HepG2 (cell line): ENCODE data around the gene IQUB. TPM values are rescaled to one million over a fixed set of nuclear protein-coding genes. Genes with fewer than 3 reads are reported as not detected.

Source experiments
- ATAC-seq: fragments of 200-7000 bp; cut with Tn5 transposase; 3 replicates; pipeline ENCODE4 v1.9.1; 2020; ENCODE audit warnings: mild to moderate bottlenecking, moderate library complexity
- BruUV-seq: library from RNA; stranded (reverse); fragments of 400-500 nt; replicated peaks from 2 replicates; lab custom pipeline; 2021; lab: Mats Ljungman, UMichigan
- CTCF ChIA-PET: fragments of 300-600 bp; formaldehyde crosslinking; extraction: SDS; loops from one replicate; lab custom pipeline; 2021; ENCODE audit warnings: low total read pairs, inconsistent platforms, low intra/inter-chr PET ratio; lab: Yijun Ruan, JAX
- POLR2A ChIA-PET: fragments of 350-600 bp; sonication (Branson Sonifier 250); formaldehyde crosslinking; loops from one replicate; lab custom pipeline; 2020; ENCODE audit warnings: antibody characterized with exemption, inconsistent platforms; lab: Yijun Ruan, JAX
- DNase-seq: peaks from one replicate; pipeline ENCODE4 v3.0.0-alpha.2; 2015; ENCODE audit warnings: low spot score
- FAIRE-seq: peaks from 3 replicates; lab custom pipeline; 2011; peaks lifted over from hg19 to GRCh38; lab: Jason Lieb, UNC
- H2AFZ ChIP-seq: one replicate; pipeline ENCODE4 v1.6.1; 2011; ENCODE audit warnings: low read length, inconsistent platforms
- H3K27ac ChIP-seq: fragments of 300-600 bp; 3 replicates; pipeline ENCODE4 v1.8.0; 2011; ENCODE audit warnings: mixed run types, mild to moderate bottlenecking, mixed read lengths, low read length, inconsistent platforms; ENCODE audit not compliant: insufficient read depth; ENCODE audit errors: extremely low read length
- H3K27me3 ChIP-seq, 2 experiments: fragments of 200-600 bp in 1 of 2; 2 replicates in 1 of 2; 3 replicates in 1 of 2; pipeline versions ENCODE4 v1.6.0 to v1.8.0; 2011; ENCODE audit warnings: low read length in 2 of 2, mild to moderate bottlenecking in 2 of 2, moderate library complexity in 2 of 2, inconsistent platforms in 1 of 2; ENCODE audit not compliant: insufficient read depth in 2 of 2, control insufficient read depth in 1 of 2
- H3K36me3 ChIP-seq, 2 experiments: fragments of 200-600 bp in 1 of 2; replicated peaks in 1 of 2; 2 replicates in 1 of 2; 3 replicates in 1 of 2; pipeline versions ENCODE4 v1.5.1 to v1.8.0; 2011; ENCODE audit warnings: low read length in 2 of 2, inconsistent platforms in 1 of 2; ENCODE audit not compliant: insufficient read depth in 2 of 2, control insufficient read depth in 1 of 2
- H3K4me1 ChIP-seq: 2 replicates; pipeline ENCODE4 v1.5.1; 2012; ENCODE audit warnings: low read length, inconsistent platforms; ENCODE audit not compliant: insufficient read depth
- H3K4me2 ChIP-seq: 2 replicates; pipeline ENCODE4 v1.6.0; 2011; ENCODE audit warnings: low read depth, low read length, inconsistent platforms
- H3K4me3 ChIP-seq, 3 experiments: fragments of 200-600 bp in 1 of 3; sonication (generic), shearing (Covaris generic) in 1 of 3; replicated peaks in 1 of 3; 2 replicates each; pipeline ENCODE4 v1.5.1; 2011 to 2016; ENCODE audit warnings: low read length in 3 of 3, inconsistent platforms in 2 of 3, low read depth in 2 of 3, mild to moderate bottlenecking in 2 of 3, control low read depth in 1 of 3, mixed read lengths in 1 of 3; ENCODE audit not compliant: insufficient read depth in 1 of 3
- H3K79me2 ChIP-seq: one replicate; pipeline ENCODE4 v1.6.1; 2011; ENCODE audit warnings: low read length, inconsistent platforms; ENCODE audit not compliant: insufficient read depth
- H3K9ac ChIP-seq: 2 replicates; pipeline ENCODE4 v1.6.0; 2011; ENCODE audit warnings: mild to moderate bottlenecking, low read depth, low read length, inconsistent platforms; ENCODE audit not compliant: insufficient read depth
- H3K9me3 ChIP-seq: 2 replicates; pipeline ENCODE4 v1.5.1; 2012; ENCODE audit warnings: mild to moderate bottlenecking, low read length
- H4K20me1 ChIP-seq: 2 replicates; pipeline ENCODE4 v1.6.0; 2011; ENCODE audit warnings: inconsistent platforms, mild to moderate bottlenecking, low read length, moderate library complexity; ENCODE audit not compliant: insufficient read depth
- CCAR2 ChIP-seq: fragments of 200-400 bp; formaldehyde crosslinking; optimal IDR thresholded peaks from 2 replicates; pipeline ENCODE3; 2018; ENCODE audit warnings: low read depth, mild to moderate bottlenecking, low read length, moderate library complexity
- ESRRA ChIP-seq: sonication (generic); formaldehyde crosslinking; IDR thresholded peaks from 2 replicates; pipeline ENCODE4 v1.5.1; 2020; ENCODE audit warnings: mild to moderate bottlenecking, low read depth, missing genetic modification reagents
- FOSL2 ChIP-seq: sonication (generic); formaldehyde crosslinking; IDR thresholded peaks from 2 replicates; pipeline ENCODE4 v1.4.0; 2020; ENCODE audit warnings: missing genetic modification reagents
- MATR3 ChIP-seq: sonication (generic); formaldehyde crosslinking; IDR thresholded peaks from 2 replicates; pipeline ENCODE4 v1.4.0; 2020; ENCODE audit warnings: missing genetic modification reagents
- NCOR1 ChIP-seq: fragments of 200-600 bp; sonication (generic); IDR thresholded peaks from 2 replicates; pipeline ENCODE4 v1.7.0; 2017; ENCODE audit warnings: antibody characterized with exemption, low read length, borderline replicate concordance
- RORA ChIP-seq: sonication (generic); formaldehyde crosslinking; IDR thresholded peaks from 2 replicates; pipeline ENCODE4 v1.5.0; 2020; ENCODE audit warnings: mild to moderate bottlenecking, missing genetic modification reagents, moderate library complexity
- SMARCC2 ChIP-seq: fragments of 450-650 bp; IDR thresholded peaks from 2 replicates; pipeline ENCODE4 v1.6.1; 2017; ENCODE audit warnings: antibody characterized with exemption, mild to moderate bottlenecking
- ZKSCAN5 ChIP-seq: sonication (generic); formaldehyde crosslinking; IDR thresholded peaks from 2 replicates; pipeline ENCODE4 v1.5.1; 2020; ENCODE audit warnings: mild to moderate bottlenecking, missing genetic modification reagents
- ZNF143 ChIP-seq: sonication (generic); formaldehyde crosslinking; IDR thresholded peaks from 2 replicates; pipeline ENCODE4 v1.4.0; 2020; ENCODE audit warnings: missing genetic modification reagents
- ZNF329 ChIP-seq: sonication (generic); formaldehyde crosslinking; IDR thresholded peaks from 2 replicates; pipeline ENCODE4 v1.9.0; 2021; ENCODE audit warnings: low read depth, mild to moderate bottlenecking, missing genetic modification reagents
- ZNF816 ChIP-seq: sonication (generic); formaldehyde crosslinking; IDR thresholded peaks from 2 replicates; pipeline ENCODE4 v1.8.0; 2022; ENCODE audit warnings: missing genetic modification reagents, mild to moderate bottlenecking, borderline replicate concordance
- WGBS: methylation state at CpG from one replicate; pipeline ENCODE4 v1.1.6; 2017; ENCODE audit warnings: low lambda C conversion rate; 5-methylcytosine and 5-hydroxymethylcytosine counted together
- in situ Hi-C: cut with HindIII; loops from 2 replicates; pipeline ENCODE4 v1.10.0; 2017; ENCODE audit warnings: low pct_unique_long_range_greater_than_20kb; ENCODE audit not compliant: extremely low pct_ligation_motif_present
- intact Hi-C: fragments of 100-400 bp; cut with micrococcal nuclease; formaldehyde crosslinking; loops from one replicate; pipeline ENCODE4 v1.10.0; 2022; ENCODE audit not compliant: unreplicated experiment
- polyA plus RNA-seq, 8 experiments: library from polyadenylated mRNA; depleted of rRNA in 3 of 8; stranded (reverse) in 7 of 8; unstranded in 1 of 8; fragments of >200 nt; fragmentation: Illumina TruSeq in 4 of 8; extraction: Trizol in 4 of 8; gene quantifications; 2 replicates each; pipeline versions ENCODE4 v1.2.1 to v1.2.3, GENCODE V29; 2011 to 2016; ENCODE audit warnings: low read depth in 4 of 8, missing spikeins in 1 of 8, mixed read lengths in 1 of 8; ENCODE audit not compliant: insufficient read depth in 1 of 8
- total RNA-seq, 5 experiments: library from RNA; depleted of rRNA; stranded (reverse); fragments of >200 nt; fragmentation: Illumina TruSeq; extraction: Trizol; gene quantifications; 2 replicates each; pipeline ENCODE4 v1.2.3, GENCODE V29; 2016; ENCODE audit warnings: low read depth in 1 of 5
- TF ChIP-seq, protein P1 (sequence below): sonication (generic); formaldehyde crosslinking; IDR thresholded peaks from 2 replicates; pipeline ENCODE4 v1.4.0; 2020; ENCODE audit warnings: mild to moderate bottlenecking, missing genetic modification reagents
- TF ChIP-seq, protein P2 (sequence below): conservative IDR thresholded peaks from 2 replicates; pipeline ENCODE4 v1.6.1; 2018; ENCODE audit warnings: missing genetic modification reagents
- TF ChIP-seq, protein P3 (sequence below): sonication (generic); formaldehyde crosslinking; conservative IDR thresholded peaks from 2 replicates; pipeline ENCODE4 v1.8.0; 2022; ENCODE audit warnings: missing genetic modification reagents

The IQUB gene
- total and polyA plus RNA-seq, 2 of the 13 experiments (the other 11 are each of a cell fraction or from before 2014, with no cell fraction given): 0.07 TPM; not detected in 1

DNA sequence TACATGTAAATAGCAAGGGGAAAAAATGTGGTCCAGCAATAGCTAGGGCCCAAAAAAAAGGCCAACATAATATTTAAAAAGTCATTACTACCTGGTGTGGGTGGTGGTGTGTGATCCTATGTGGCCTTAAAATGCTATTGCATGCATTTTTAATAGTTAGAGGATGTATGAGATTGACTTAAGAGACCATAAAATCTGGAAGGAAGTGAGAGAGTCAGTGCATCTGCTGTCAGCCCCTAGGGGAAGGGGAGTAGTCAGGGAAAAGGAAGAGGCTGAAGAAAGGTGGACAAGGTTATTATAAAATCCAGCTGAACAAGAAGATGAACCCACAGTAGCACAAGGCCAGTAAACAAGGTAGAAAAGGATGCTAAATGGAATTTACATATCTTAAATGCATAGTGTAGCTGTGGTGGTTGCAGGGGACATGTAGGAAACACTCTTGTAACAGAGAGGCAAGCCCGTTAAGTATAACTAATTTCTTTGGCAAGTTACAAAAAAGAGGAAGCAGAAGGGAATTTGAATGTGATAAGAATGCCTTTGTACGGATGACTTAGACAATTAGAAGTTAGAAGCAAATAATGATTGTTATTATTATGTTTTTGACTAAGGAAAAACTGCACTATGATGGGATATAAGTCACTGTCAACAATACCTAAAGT is 35.1 kb upstream of the IQUB start:
- in situ Hi-C loops: no loop called here
- H3K4me1 ChIP-seq: no peaks in the 10 kb centered on the region
- POLR2A ChIA-PET: no interaction called here
- ATAC-seq (no peak), FAIRE-seq (no peak), DNase-seq (no peak)
- H3K9me3 ChIP-seq: no peaks in the 10 kb centered on the region
- no peak overlapping the region for H3K9ac ChIP-seq
- H3K36me3 ChIP-seq: no peaks in the 10 kb centered on the region
- no peaks in the 10 kb centered on the region for H3K79me2 ChIP-seq
- CTCF ChIA-PET: no interaction called here
- H2AFZ ChIP-seq: no peak overlapping the region
- no peak overlapping the region for H3K4me3 ChIP-seq
- no peaks in the 10 kb centered on the region for H3K27me3 ChIP-seq
- H3K27ac ChIP-seq: no peak overlapping the region
- no peaks in the 10 kb centered on the region for H4K20me1 ChIP-seq
- no peak for TF ChIP-seq NCOR1
- no peak for TF ChIP-seq CCAR2
- no peak for TF ChIP-seq ZNF329 (CRISPR knock-in tag)
- TF ChIP-seq FOSL2 (CRISPR knock-in tag): no peak
- TF ChIP-seq, all 625 proteins: peak for 0
- no TSS peak for BruUV-seq
- WGBS: 0% methylated on average over 2 of the region's 2 CpGs
- no peak overlapping the region for H3K4me2 ChIP-seq
- intact Hi-C loops: no loop called here

DNA sequence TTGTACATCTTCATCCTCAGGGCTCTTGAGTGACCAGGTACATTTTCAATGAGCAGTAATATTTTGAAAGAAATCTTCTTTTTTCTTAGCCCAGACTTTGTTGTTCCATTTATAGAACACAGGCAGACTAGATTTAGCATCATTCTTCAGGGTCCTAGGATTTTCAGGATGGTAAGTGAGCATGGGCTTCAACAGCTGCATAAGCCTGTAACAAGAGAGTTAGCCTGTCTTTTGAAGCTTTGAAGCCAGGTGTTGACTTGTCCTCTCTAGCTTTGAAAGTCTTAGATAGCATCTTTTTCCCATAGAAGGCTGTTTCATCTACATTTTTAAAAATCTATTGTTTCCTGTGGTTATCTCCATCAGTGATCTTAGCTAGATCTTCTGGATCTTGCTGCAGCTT is 27.7 kb upstream of the IQUB start:
- H3K9ac ChIP-seq: no peak overlapping the region
- POLR2A ChIA-PET: no interaction called here
- no TSS peak for BruUV-seq
- in situ Hi-C loops: no loop called here
- H3K4me3 ChIP-seq: no peak overlapping the region
- H3K27ac ChIP-seq: no peak overlapping the region
- H4K20me1 ChIP-seq: no peaks in the 10 kb centered on the region
- H3K4me1 ChIP-seq: peaks cover 6% of the 10 kb centered on the region; the same call in 1 of the 2 replicates
- peaks cover 0 to 4% of the 10 kb centered on the region in 2 experiments; a peak in 1 of 5 replicates for H3K27me3 ChIP-seq
- ATAC-seq (no peak), FAIRE-seq (no peak), DNase-seq (no peak)
- no peak overlapping the region for H3K4me2 ChIP-seq
- peaks cover 5% of the 10 kb centered on the region for H3K79me2 ChIP-seq
- intact Hi-C loops: no loop called here
- no peak overlapping the region for H2AFZ ChIP-seq
- H3K36me3 ChIP-seq: no peaks in the 10 kb centered on the region
- CTCF ChIA-PET: no interaction called here
- H3K9me3 ChIP-seq: no peaks in the 10 kb centered on the region
- no peak for TF ChIP-seq ESRRA
- TF ChIP-seq, protein P1, sequence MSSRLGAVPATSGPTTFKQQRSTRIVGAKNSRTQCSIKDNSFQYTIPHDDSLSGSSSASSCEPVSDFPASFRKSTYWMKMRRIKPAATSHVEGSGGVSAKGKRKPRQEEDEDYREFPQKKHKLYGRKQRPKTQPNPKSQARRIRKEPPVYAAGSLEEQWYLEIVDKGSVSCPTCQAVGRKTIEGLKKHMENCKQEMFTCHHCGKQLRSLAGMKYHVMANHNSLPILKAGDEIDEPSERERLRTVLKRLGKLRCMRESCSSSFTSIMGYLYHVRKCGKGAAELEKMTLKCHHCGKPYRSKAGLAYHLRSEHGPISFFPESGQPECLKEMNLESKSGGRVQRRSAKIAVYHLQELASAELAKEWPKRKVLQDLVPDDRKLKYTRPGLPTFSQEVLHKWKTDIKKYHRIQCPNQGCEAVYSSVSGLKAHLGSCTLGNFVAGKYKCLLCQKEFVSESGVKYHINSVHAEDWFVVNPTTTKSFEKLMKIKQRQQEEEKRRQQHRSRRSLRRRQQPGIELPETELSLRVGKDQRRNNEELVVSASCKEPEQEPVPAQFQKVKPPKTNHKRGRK (CRISPR knock-in tag): no peak
- no peak for TF ChIP-seq SMARCC2
- TF ChIP-seq, protein P2, sequence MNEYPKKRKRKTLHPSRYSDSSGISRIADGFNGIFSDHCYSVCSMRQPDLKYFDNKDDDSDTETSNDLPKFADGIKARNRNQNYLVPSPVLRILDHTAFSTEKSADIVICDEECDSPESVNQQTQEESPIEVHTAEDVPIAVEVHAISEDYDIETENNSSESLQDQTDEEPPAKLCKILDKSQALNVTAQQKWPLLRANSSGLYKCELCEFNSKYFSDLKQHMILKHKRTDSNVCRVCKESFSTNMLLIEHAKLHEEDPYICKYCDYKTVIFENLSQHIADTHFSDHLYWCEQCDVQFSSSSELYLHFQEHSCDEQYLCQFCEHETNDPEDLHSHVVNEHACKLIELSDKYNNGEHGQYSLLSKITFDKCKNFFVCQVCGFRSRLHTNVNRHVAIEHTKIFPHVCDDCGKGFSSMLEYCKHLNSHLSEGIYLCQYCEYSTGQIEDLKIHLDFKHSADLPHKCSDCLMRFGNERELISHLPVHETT: no peak
- no peak for TF ChIP-seq MATR3 (CRISPR knock-in tag)
- TF ChIP-seq ZNF816 (CRISPR knock-in tag): no peak
- no peak for TF ChIP-seq ZKSCAN5 (CRISPR knock-in tag)
- TF ChIP-seq ZNF143 (CRISPR knock-in tag): no peak
- no peak for TF ChIP-seq RORA (CRISPR knock-in tag)
- TF ChIP-seq, protein P3, sequence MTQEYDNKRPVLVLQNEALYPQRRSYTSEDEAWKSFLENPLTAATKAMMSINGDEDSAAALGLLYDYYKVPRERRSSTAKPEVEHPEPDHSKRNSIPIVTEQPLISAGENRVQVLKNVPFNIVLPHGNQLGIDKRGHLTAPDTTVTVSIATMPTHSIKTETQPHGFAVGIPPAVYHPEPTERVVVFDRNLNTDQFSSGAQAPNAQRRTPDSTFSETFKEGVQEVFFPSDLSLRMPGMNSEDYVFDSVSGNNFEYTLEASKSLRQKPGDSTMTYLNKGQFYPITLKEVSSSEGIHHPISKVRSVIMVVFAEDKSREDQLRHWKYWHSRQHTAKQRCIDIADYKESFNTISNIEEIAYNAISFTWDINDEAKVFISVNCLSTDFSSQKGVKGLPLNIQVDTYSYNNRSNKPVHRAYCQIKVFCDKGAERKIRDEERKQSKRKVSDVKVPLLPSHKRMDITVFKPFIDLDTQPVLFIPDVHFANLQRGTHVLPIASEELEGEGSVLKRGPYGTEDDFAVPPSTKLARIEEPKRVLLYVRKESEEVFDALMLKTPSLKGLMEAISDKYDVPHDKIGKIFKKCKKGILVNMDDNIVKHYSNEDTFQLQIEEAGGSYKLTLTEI: no peak
